Testis (tissue), 2 donors: ENCODE results near the gene SEL1L3.

ENCODE experiments used
- POLR2A ChIP-seq: fragments of 450-650 bp; IDR thresholded peaks from one replicate; pipeline ENCODE4 v1.6.1; 2017; ENCODE audit warnings: antibody characterized with exemption, mild to moderate bottlenecking, moderate library complexity
- TF ChIP-seq, protein P1 (sequence below), 3 experiments: fragments of 450-650 bp in 2 of 3; fragments of 200-600 bp in 1 of 3; sonication (generic) in 1 of 3; IDR thresholded peaks; one replicate each; pipeline ENCODE4 v1.5.1; 2016 to 2019; ENCODE audit warnings: antibody characterized with exemption in 3 of 3, mild to moderate bottlenecking in 2 of 3, moderate library complexity in 1 of 3

GRCh38 chr4:25879091-25879584 lies 16.4 kb upstream of the SEL1L3 start:
- no peak for TF ChIP-seq POLR2A
- TF ChIP-seq, protein P1, sequence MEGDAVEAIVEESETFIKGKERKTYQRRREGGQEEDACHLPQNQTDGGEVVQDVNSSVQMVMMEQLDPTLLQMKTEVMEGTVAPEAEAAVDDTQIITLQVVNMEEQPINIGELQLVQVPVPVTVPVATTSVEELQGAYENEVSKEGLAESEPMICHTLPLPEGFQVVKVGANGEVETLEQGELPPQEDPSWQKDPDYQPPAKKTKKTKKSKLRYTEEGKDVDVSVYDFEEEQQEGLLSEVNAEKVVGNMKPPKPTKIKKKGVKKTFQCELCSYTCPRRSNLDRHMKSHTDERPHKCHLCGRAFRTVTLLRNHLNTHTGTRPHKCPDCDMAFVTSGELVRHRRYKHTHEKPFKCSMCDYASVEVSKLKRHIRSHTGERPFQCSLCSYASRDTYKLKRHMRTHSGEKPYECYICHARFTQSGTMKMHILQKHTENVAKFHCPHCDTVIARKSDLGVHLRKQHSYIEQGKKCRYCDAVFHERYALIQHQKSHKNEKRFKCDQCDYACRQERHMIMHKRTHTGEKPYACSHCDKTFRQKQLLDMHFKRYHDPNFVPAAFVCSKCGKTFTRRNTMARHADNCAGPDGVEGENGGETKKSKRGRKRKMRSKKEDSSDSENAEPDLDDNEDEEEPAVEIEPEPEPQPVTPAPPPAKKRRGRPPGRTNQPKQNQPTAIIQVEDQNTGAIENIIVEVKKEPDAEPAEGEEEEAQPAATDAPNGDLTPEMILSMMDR (IDR thresholded peaks at IDR 0.05) = no peak
